Hepatocyte (in vitro differentiated cells): ENCODE results near the gene DHX8.

Experiments
- CTCF ChIP-seq: fragments of 200-600 bp; sonication (generic); IDR thresholded peaks from 2 replicates; pipeline ENCODE4 v1.5.1; 2016; ENCODE audit warnings: antibody characterized with exemption, mild to moderate bottlenecking; ENCODE audit not compliant: poor library complexity
- EZH2 ChIP-seq: fragments of 200-600 bp; sonication (generic); IDR thresholded peaks from 2 replicates; pipeline ENCODE4 v1.6.1; 2016; ENCODE audit warnings: antibody characterized with exemption, mild to moderate bottlenecking, borderline replicate concordance
- EZH2phosphoT487 ChIP-seq: fragments of 200-600 bp; sonication (generic); IDR thresholded peaks from one replicate; pipeline ENCODE4 v1.6.1; 2018; ENCODE audit warnings: antibody characterized with exemption, mild to moderate bottlenecking, low read depth, moderate library complexity; ENCODE audit not compliant: unreplicated experiment, severe bottlenecking

GRCh38 chr17:43524945-43525575 is 41.3 kb downstream of the DHX8 start:
- no peak for TF ChIP-seq CTCF
- no peak for TF ChIP-seq EZH2
- TF ChIP-seq EZH2phosphoT487: no peak
